Measurements from ENCODE around the gene MYOM1.

DNA sequence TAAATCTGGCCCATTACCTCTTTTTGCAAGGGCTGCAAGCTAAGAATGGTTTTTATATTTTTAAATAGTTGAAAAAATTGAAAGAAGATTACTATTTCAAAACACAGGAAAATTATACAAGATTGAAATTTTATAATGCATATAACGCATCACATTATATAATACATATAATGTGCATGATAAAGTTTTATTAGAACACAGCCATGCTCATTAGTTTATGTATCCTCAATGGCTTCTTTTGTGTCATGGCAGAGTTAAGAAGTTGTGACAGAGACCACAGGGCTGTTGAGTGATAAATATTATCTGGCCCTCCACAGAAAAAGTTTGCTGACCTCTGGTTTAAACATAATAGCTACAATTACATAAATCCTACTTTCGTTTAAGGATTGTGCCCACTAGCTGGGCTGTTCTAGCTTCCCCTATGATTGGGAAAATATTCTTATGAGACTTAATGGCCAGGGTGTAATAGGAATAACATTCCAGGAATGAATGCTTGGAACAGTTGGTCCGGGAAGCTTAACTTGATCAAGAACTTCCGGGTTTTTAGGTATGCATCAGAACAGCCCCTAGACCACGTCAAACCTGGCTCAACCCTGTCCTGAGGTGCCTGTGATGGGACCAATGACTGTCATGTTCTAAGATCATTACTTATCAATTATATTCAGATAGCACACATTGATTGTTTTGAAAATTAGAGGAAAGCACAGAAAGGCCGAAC lies 108.1 kb downstream of the MYOM1 start:
- TF ChIP-seq, protein P1, sequence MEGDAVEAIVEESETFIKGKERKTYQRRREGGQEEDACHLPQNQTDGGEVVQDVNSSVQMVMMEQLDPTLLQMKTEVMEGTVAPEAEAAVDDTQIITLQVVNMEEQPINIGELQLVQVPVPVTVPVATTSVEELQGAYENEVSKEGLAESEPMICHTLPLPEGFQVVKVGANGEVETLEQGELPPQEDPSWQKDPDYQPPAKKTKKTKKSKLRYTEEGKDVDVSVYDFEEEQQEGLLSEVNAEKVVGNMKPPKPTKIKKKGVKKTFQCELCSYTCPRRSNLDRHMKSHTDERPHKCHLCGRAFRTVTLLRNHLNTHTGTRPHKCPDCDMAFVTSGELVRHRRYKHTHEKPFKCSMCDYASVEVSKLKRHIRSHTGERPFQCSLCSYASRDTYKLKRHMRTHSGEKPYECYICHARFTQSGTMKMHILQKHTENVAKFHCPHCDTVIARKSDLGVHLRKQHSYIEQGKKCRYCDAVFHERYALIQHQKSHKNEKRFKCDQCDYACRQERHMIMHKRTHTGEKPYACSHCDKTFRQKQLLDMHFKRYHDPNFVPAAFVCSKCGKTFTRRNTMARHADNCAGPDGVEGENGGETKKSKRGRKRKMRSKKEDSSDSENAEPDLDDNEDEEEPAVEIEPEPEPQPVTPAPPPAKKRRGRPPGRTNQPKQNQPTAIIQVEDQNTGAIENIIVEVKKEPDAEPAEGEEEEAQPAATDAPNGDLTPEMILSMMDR (IDR thresholded peaks at IDR 0.05), result no peak
- no peak for TF ChIP-seq POLR2A (IDR thresholded peaks at IDR 0.05)

All from uterus (tissue), 2 donors.